ENCODE results near the gene PCP4L1. TPM values are rescaled to one million over a fixed set of nuclear protein-coding genes. Genes with fewer than 3 reads are reported as not detected.

PCP4L1 gene
- total and polyA plus RNA-seq, 2 donors (not counting 1 experiment from before 2014, with no cell fraction given): not detected

DNA sequence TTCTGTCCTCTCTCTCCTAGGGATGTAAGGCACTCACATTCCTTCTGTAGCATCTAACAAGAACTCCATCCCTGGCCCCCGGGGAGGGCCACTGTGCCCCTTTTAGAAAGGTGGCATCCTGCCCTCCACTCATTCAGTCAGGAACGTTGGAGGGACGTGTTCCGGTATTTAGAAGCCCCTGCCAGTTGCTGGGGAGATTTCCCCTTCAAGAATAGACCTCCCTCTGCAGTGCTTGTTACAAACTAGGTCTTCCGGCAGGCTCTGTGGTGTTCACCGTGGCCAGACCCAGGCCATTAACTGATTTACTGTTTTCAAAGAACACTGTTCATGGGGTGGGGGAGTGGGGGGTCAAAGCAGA, 779 bp downstream of the PCP4L1 start:
- peaks cover 9% of the 10 kb centered on the region for H3K9me3 Mint-ChIP-seq (ENCODE audit: insufficient read depth)
- Histone ChIP-seq H3K27me3 (replicated peaks in 1 of 4; ENCODE audit: control extremely low read depth in 1 of 4, control insufficient read depth in 3 of 4, insufficient read depth in 4 of 4, low read length in 3 of 4) (peaks cover 0 to 60% (median 34%) of the 10 kb centered on the region in 4 experiments), H3K79me2 (ENCODE audit: control insufficient read depth, insufficient read depth, low read length) (no peaks in the 10 kb centered on the region), H3K4me1 (ENCODE audit: control insufficient read depth in 2 of 2, insufficient read depth in 2 of 2, low read length in 2 of 2) (peaks cover 18 to 22% of the 10 kb centered on the region in 2 donors), H3K36me3 (replicated peaks in 1 of 2; ENCODE audit: control extremely low read depth in 1 of 2, control insufficient read depth in 1 of 2, extremely low read depth in 1 of 2, insufficient read depth in 2 of 2, low read length in 1 of 2) (no peaks in the 10 kb centered on the region), H3K4me3 (ENCODE audit: control extremely low read depth in 1 of 5, extremely low read depth in 1 of 5, insufficient read depth in 1 of 5, low read depth in 2 of 5, low read length in 4 of 5) (peak overlapping the region in 1 of 5 experiments; percentile 61), H2AFZ (ENCODE audit: insufficient read depth, low read depth, low read length, poor library complexity, severe bottlenecking) (peak overlapping the region; percentile 79), H4K20me1 (ENCODE audit: control insufficient read depth, insufficient read depth, low read length, poor library complexity, severe bottlenecking) (no peaks in the 10 kb centered on the region), H3K9ac (ENCODE audit: low read length) (no peak overlapping the region), H3K4me2 (replicated peaks; ENCODE audit: low read depth, low read length, poor library complexity, severe bottlenecking) (peak overlapping the region; percentile 89), H3K9me3 (ENCODE audit: control extremely low read depth in 1 of 3, control insufficient read depth in 2 of 3, insufficient read depth in 1 of 3, low read length in 2 of 3) (peaks cover 0 to 26% (median 15%) of the 10 kb centered on the region in 3 donors), H3K27ac (ENCODE audit: low read length in 2 of 2) (no peak overlapping the region)
- peaks cover 35% of the 10 kb centered on the region for H3K4me1 Mint-ChIP-seq
- H3K27ac Mint-ChIP-seq: no peak overlapping the region
- H3K4me3 Mint-ChIP-seq: peak overlapping the region; percentile 74
- ATAC-seq (ENCODE audit: low read depth) (no peak), DNase-seq (no peak)
- no peak for TF ChIP-seq EZH2 (IDR thresholded peaks at IDR 0.05; ENCODE audit: borderline replicate concordance, insufficient read depth, low read depth, low read length, poor library complexity, severe bottlenecking)
- TF ChIP-seq, protein P1, sequence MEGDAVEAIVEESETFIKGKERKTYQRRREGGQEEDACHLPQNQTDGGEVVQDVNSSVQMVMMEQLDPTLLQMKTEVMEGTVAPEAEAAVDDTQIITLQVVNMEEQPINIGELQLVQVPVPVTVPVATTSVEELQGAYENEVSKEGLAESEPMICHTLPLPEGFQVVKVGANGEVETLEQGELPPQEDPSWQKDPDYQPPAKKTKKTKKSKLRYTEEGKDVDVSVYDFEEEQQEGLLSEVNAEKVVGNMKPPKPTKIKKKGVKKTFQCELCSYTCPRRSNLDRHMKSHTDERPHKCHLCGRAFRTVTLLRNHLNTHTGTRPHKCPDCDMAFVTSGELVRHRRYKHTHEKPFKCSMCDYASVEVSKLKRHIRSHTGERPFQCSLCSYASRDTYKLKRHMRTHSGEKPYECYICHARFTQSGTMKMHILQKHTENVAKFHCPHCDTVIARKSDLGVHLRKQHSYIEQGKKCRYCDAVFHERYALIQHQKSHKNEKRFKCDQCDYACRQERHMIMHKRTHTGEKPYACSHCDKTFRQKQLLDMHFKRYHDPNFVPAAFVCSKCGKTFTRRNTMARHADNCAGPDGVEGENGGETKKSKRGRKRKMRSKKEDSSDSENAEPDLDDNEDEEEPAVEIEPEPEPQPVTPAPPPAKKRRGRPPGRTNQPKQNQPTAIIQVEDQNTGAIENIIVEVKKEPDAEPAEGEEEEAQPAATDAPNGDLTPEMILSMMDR (IDR thresholded peaks at IDR 0.05): no peak
- H3K27me3 Mint-ChIP-seq: peaks cover 65% of the 10 kb centered on the region
- CTCF ChIA-PET: interaction anchor here (1.1 to 1.8 kb wide), 2 partner anchors 32 to 124 kb away, joined by 3 to 4 read pairs; no protein-coding TSS in a partner anchor
- intact Hi-C loops (cut with micrococcal nuclease): no loop called here
- WGBS (ENCODE audit: insufficient coverage): 35% methylated on average over 2 of the region's 6 CpGs
- POLR2A ChIA-PET: interaction anchor here (0.5 kb wide), 1 partner anchor 42 kb away, joined by 3 read pairs; no protein-coding TSS in a partner anchor

GRCh38 chr1:161259765-161260164, 1.2 kb downstream of the PCP4L1 start:
- H3K9me3 Mint-ChIP-seq (ENCODE audit: insufficient read depth): peaks cover 9% of the 10 kb centered on the region
- H2AFZ ChIP-seq (ENCODE audit: insufficient read depth, low read depth, low read length, poor library complexity, severe bottlenecking): no peak overlapping the region

More at GRCh38 chr1:161259765-161260164, 1.2 kb downstream of the PCP4L1 start:
- Mint-ChIP-seq H3K4me3 (peak overlapping the region; percentile 74), H3K4me1 (peaks cover 35% of the 10 kb centered on the region), H3K27ac (no peak overlapping the region), H3K27me3 (peaks cover 68% of the 10 kb centered on the region)
- DNase-seq (no peak), ATAC-seq (ENCODE audit: low read depth) (no peak)
- Histone ChIP-seq H4K20me1 (ENCODE audit: control insufficient read depth, insufficient read depth, low read length, poor library complexity, severe bottlenecking) (no peaks in the 10 kb centered on the region), H3K4me2 (replicated peaks; ENCODE audit: low read depth, low read length, poor library complexity, severe bottlenecking) (no peak overlapping the region), H3K27me3 (replicated peaks in 1 of 4; ENCODE audit: control extremely low read depth in 1 of 4, control insufficient read depth in 3 of 4, insufficient read depth in 4 of 4, low read length in 3 of 4) (peaks cover 0 to 61% (median 34%) of the 10 kb centered on the region in 4 experiments), H3K36me3 (replicated peaks in 1 of 2; ENCODE audit: control extremely low read depth in 1 of 2, control insufficient read depth in 1 of 2, extremely low read depth in 1 of 2, insufficient read depth in 2 of 2, low read length in 1 of 2) (no peaks in the 10 kb centered on the region), H3K4me3 (ENCODE audit: control extremely low read depth in 1 of 5, extremely low read depth in 1 of 5, insufficient read depth in 1 of 5, low read depth in 2 of 5, low read length in 4 of 5) (no peak overlapping the region), H3K27ac (ENCODE audit: low read length in 2 of 2) (no peak overlapping the region), H3K9ac (ENCODE audit: low read length) (no peak overlapping the region), H3K79me2 (ENCODE audit: control insufficient read depth, insufficient read depth, low read length) (no peaks in the 10 kb centered on the region), H3K4me1 (ENCODE audit: control insufficient read depth in 2 of 2, insufficient read depth in 2 of 2, low read length in 2 of 2) (peaks cover 18 to 22% of the 10 kb centered on the region in 2 donors), H3K9me3 (ENCODE audit: control extremely low read depth in 1 of 3, control insufficient read depth in 2 of 3, insufficient read depth in 1 of 3, low read length in 2 of 3) (peaks cover 0 to 26% (median 15%) of the 10 kb centered on the region in 3 donors)
- TF ChIP-seq, protein P1 (IDR thresholded peaks at IDR 0.05): no peak
- TF ChIP-seq EZH2 (IDR thresholded peaks at IDR 0.05; ENCODE audit: borderline replicate concordance, insufficient read depth, low read depth, low read length, poor library complexity, severe bottlenecking): no peak
- CTCF ChIA-PET: interaction anchor here (1.1 to 1.8 kb wide), 2 partner anchors 32 to 124 kb away, joined by 3 to 4 read pairs; no protein-coding TSS in a partner anchor
- whole genome bisulfite sequencing (ENCODE audit: insufficient coverage): no CpG with 5 or more reads among the region's 1 CpG
- intact Hi-C loops (cut with micrococcal nuclease): no loop called here
- POLR2A ChIA-PET: interaction anchor here (0.5 kb wide), 1 partner anchor 41 kb away, joined by 3 read pairs; no protein-coding TSS in a partner anchor

All from B cell (primary cell).